ENCODE results near the gene HDAC11. TPM values are rescaled to one million over a fixed set of nuclear protein-coding genes. Genes with fewer than 3 reads are reported as not detected.

HDAC11 gene
- total and polyA plus RNA-seq, 9 of the 15 experiments (the other 6 are each of a cell fraction or from before 2014, with no cell fraction given), result 0.60 to 6.0 (median 4.5) TPM

GRCh38 chr3:13507570-13508339 is 27.6 kb downstream of the HDAC11 start (continued):
- TF ChIP-seq USF2 (CRISPR knock-in tag; IDR thresholded peaks at IDR 0.05) (peak; percentile 78), ZBTB34 (CRISPR knock-in tag; IDR thresholded peaks at IDR 0.05) (no peak), SMARCA5 (IDR thresholded peaks at IDR 0.05) (peak; percentile 84; the same call in 1 of the 2 replicates), MED1 (CRISPR knock-in tag; IDR thresholded peaks at IDR 0.05; ENCODE audit: borderline replicate concordance) (no peak), ZBTB2 (IDR thresholded peaks at IDR 0.05) (no peak), TFE3 (CRISPR knock-in tag; IDR thresholded peaks at IDR 0.05) (peak; percentile 87), ZNF212 (CRISPR knock-in tag; IDR thresholded peaks at IDR 0.05) (no peak), ZNF589 (CRISPR knock-in tag; IDR thresholded peaks at IDR 0.05; ENCODE audit: low read depth) (no peak), ZNF780A (CRISPR knock-in tag; IDR thresholded peaks at IDR 0.05) (no peak), PURB (CRISPR knock-in tag; IDR thresholded peaks at IDR 0.05; ENCODE audit: low read depth) (no peak), SMC3 (conservative IDR thresholded peaks at IDR 0.05; ENCODE audit: insufficient read depth, low read depth, low read length) (no peak), NFXL1 (CRISPR knock-in tag; IDR thresholded peaks at IDR 0.05) (no peak), FOXO4 (CRISPR knock-in tag; IDR thresholded peaks at IDR 0.05) (no peak), ZNF551 (CRISPR knock-in tag; IDR thresholded peaks at IDR 0.05) (no peak), DPF2 (IDR thresholded peaks at IDR 0.05) (no peak), GTF2E2 (tag; IDR thresholded peaks at IDR 0.05) (no peak), CBX3 (IDR thresholded peaks at IDR 0.05; ENCODE audit: borderline replicate concordance in 1 of 2, low read length in 2 of 2) (0 out of 3 replicates have a peak, but pooled peaks of 1 of the 2 experiments have one; percentile 22), YBX1 (IDR thresholded peaks at IDR 0.05) (no peak), DNMT1 (IDR thresholded peaks at IDR 0.05) (no peak), KDM1A (IDR thresholded peaks at IDR 0.05) (peak; percentile 41 to 79; a peak in 3 of 4 replicates), ETV6 (IDR thresholded peaks at IDR 0.05; ENCODE audit: borderline replicate concordance in 1 of 2, low read depth in 2 of 2, low read length in 1 of 2) (no peak), ETV6 (CRISPR knock-in tag; IDR thresholded peaks at IDR 0.05; ENCODE audit: borderline replicate concordance) (no peak), PTTG1 (tag; IDR thresholded peaks at IDR 0.05; ENCODE audit: low read depth) (no peak)

All from K562 (cell line).